HEK293T (cell line): ENCODE results near the gene MRPS9.

Experiments used
- ARNT ChIP-seq: fragments of 450-650 bp; IDR thresholded peaks from 2 replicates; pipeline ENCODE4 v1.6.1; 2017; ENCODE audit warnings: mild to moderate bottlenecking
- BHLHE40 ChIP-seq: fragments of 450-650 bp; IDR thresholded peaks from 2 replicates; pipeline ENCODE4 v1.6.1; 2016; ENCODE audit warnings: mild to moderate bottlenecking, moderate library complexity, borderline replicate concordance
- FOXK2 ChIP-seq: fragments of 450-650 bp; IDR thresholded peaks from 2 replicates; pipeline ENCODE4 v1.6.1; 2016; ENCODE audit warnings: mild to moderate bottlenecking
- FOXM1 ChIP-seq: fragments of 450-650 bp; IDR thresholded peaks from 2 replicates; pipeline ENCODE4 v1.6.1; 2017; ENCODE audit warnings: mild to moderate bottlenecking, borderline replicate concordance
- HDGF ChIP-seq: fragments of 450-650 bp; IDR thresholded peaks from 2 replicates; pipeline ENCODE4 v1.6.1; 2017; ENCODE audit warnings: antibody characterized with exemption, borderline replicate concordance
- NFRKB ChIP-seq: fragments of 450-650 bp; IDR thresholded peaks from 2 replicates; pipeline ENCODE4 v1.6.1; 2016; ENCODE audit warnings: mild to moderate bottlenecking, moderate library complexity
- SP1 ChIP-seq: fragments of 450-650 bp; IDR thresholded peaks from 2 replicates; pipeline ENCODE4 v1.6.1; 2017
- SUZ12 ChIP-seq: fragments of 450-650 bp; IDR thresholded peaks from 2 replicates; pipeline ENCODE4 v1.6.1; 2016; ENCODE audit warnings: mild to moderate bottlenecking
- TARDBP ChIP-seq: fragments of 450-650 bp; IDR thresholded peaks from 2 replicates; pipeline ENCODE4 v1.6.1; 2016
- TF ChIP-seq, protein P1 (sequence below): fragments of 450-650 bp; IDR thresholded peaks from 2 replicates; pipeline ENCODE4 v1.6.1; 2016

DNA sequence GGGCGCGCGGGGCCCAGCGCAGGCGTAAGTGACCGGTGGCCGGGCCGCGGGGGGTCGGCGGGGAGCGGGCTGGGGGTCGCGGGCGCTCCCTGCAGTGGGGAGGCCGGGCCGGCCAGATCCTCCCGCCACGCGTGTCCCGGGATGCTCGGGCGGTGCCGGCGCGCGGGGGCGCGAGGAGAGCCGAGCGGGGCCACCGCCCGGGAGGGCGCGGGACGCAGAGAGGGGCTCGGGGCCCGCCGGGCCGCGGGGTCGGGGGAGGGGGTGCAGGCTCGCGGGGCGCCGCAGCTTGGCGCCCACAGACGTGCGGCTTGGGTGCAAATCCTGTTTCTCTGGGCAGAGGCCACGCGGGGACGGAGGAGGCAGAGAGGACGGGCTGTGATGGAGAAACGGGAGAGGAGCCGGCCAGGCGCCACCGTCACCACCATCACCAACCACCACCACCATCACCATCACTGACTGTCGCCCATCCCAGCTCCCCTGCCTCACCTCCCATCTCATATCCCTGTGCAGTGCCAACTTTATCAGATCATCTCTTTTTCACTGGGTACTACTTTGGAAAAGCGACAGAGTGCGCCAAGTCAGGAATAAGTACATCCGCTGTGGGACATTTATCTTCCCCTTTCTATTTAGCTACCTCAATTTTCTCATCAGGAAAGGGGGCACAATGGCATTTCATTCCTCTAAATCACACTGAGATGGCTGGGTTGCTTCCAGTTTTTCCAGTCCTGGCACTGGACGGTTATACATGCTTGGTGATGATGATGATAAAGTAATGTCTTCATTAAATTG, 106.5 kb downstream of the MRPS9 start:
- TF ChIP-seq NFRKB (no peak), SP1 (no peak), ARNT (no peak), FOXK2 (no peak), FOXM1 (no peak), BHLHE40 (no peak), SUZ12 (no peak), HDGF (no peak), TARDBP (no peak)
- TF ChIP-seq, protein P1, sequence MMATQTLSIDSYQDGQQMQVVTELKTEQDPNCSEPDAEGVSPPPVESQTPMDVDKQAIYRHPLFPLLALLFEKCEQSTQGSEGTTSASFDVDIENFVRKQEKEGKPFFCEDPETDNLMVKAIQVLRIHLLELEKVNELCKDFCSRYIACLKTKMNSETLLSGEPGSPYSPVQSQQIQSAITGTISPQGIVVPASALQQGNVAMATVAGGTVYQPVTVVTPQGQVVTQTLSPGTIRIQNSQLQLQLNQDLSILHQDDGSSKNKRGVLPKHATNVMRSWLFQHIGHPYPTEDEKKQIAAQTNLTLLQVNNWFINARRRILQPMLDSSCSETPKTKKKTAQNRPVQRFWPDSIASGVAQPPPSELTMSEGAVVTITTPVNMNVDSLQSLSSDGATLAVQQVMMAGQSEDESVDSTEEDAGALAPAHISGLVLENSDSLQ = no peak
